Liver (tissue), 9 donors: Measurements from ENCODE around the gene FLAD1. TPM values are rescaled to one million over a fixed set of nuclear protein-coding genes. Genes with fewer than 3 reads are reported as not detected.

ENCODE experiments used
- DNase-seq: peaks from one replicate; pipeline ENCODE4 v3.0.0-alpha.2; 2017; ENCODE audit warnings: low spot score
- H3K27ac ChIP-seq, 2 donors: one replicate each; pipeline ENCODE4 v1.7.0; 2013; ENCODE audit warnings: inconsistent platforms in 2 of 2, low read length in 2 of 2, control low read depth in 1 of 2, low read depth in 1 of 2, mild to moderate bottlenecking in 1 of 2
- H3K27me3 ChIP-seq, 4 donors: one replicate each; pipeline versions ENCODE4 v1.6.1 to v1.7.0; 2013; ENCODE audit warnings: low read length in 3 of 4, inconsistent platforms in 1 of 4, mild to moderate bottlenecking in 1 of 4, moderate library complexity in 1 of 4; ENCODE audit not compliant: control insufficient read depth in 4 of 4, insufficient read depth in 4 of 4
- H3K36me3 ChIP-seq, 4 donors: one replicate each; pipeline versions ENCODE4 v1.6.1 to v1.7.0; 2013; ENCODE audit warnings: low read length in 3 of 4, mild to moderate bottlenecking in 3 of 4, low read depth in 1 of 4, moderate library complexity in 1 of 4; ENCODE audit not compliant: control insufficient read depth in 4 of 4, insufficient read depth in 3 of 4
- H3K4me1 ChIP-seq, 4 donors: one replicate each; pipeline versions ENCODE4 v1.6.1 to v1.7.0; 2013; ENCODE audit warnings: low read length in 3 of 4, mild to moderate bottlenecking in 3 of 4, moderate library complexity in 1 of 4; ENCODE audit not compliant: control insufficient read depth in 4 of 4, insufficient read depth in 4 of 4
- H3K4me3 ChIP-seq, 3 donors: one replicate each; pipeline versions ENCODE4 v1.6.1 to v1.7.0; 2013; ENCODE audit warnings: low read length in 3 of 3, control low read depth in 1 of 3, low read depth in 1 of 3, mild to moderate bottlenecking in 1 of 3
- H3K9ac ChIP-seq, 2 donors: one replicate each; pipeline ENCODE4 v1.7.0; 2013; ENCODE audit warnings: low read length in 2 of 2, mild to moderate bottlenecking in 2 of 2, moderate library complexity in 2 of 2, control low read depth in 1 of 2, low read depth in 1 of 2
- H3K9me3 ChIP-seq, 4 donors: one replicate each; pipeline versions ENCODE4 v1.6.1 to v1.7.0; 2013; ENCODE audit warnings: low read length in 3 of 4; ENCODE audit not compliant: control insufficient read depth in 4 of 4
- ATF3 ChIP-seq: IDR thresholded peaks from 2 replicates; pipeline ENCODE4 v1.6.1; 2016; ENCODE audit warnings: antibody characterized with exemption
- CTCF ChIP-seq: fragments of 150-350 bp; IDR thresholded peaks from 2 replicates; pipeline ENCODE4 v1.5.1; 2017; ENCODE audit warnings: improper control_type of control experiment, low read depth, low read length; ENCODE audit not compliant: missing input control
- EGR1 ChIP-seq, 2 donors: IDR thresholded peaks; 2 replicates each; pipeline ENCODE4 v1.6.1; 2016 to 2018; ENCODE audit warnings: antibody characterized with exemption in 2 of 2, low read depth in 2 of 2
- FOXA1 ChIP-seq: IDR thresholded peaks from 2 replicates; pipeline ENCODE4 v1.6.1; 2016; ENCODE audit warnings: antibody characterized with exemption
- FOXA2 ChIP-seq: IDR thresholded peaks from 2 replicates; pipeline ENCODE4 v1.6.1; 2016; ENCODE audit warnings: antibody characterized with exemption
- GABPA ChIP-seq, 2 donors: IDR thresholded peaks in 1 of 2; conservative IDR thresholded peaks in 1 of 2; 2 replicates each; pipeline ENCODE4 v1.6.1; 2016; ENCODE audit warnings: antibody characterized with exemption in 2 of 2, mild to moderate bottlenecking in 1 of 2, moderate library complexity in 1 of 2
- HNF4A ChIP-seq, 2 donors: conservative IDR thresholded peaks; 2 replicates each; pipeline ENCODE4 v1.6.1; 2016; ENCODE audit warnings: antibody characterized with exemption in 2 of 2, mild to moderate bottlenecking in 2 of 2
- HNF4G ChIP-seq: IDR thresholded peaks from 2 replicates; pipeline ENCODE4 v1.6.1; 2016; ENCODE audit warnings: antibody characterized with exemption
- JUND ChIP-seq, 2 donors: IDR thresholded peaks; 2 replicates each; pipeline ENCODE4 v1.6.1; 2016; ENCODE audit warnings: antibody characterized with exemption in 2 of 2
- MAX ChIP-seq: IDR thresholded peaks from 2 replicates; pipeline ENCODE4 v1.6.1; 2016; ENCODE audit warnings: antibody characterized with exemption
- NR2F2 ChIP-seq: IDR thresholded peaks from 2 replicates; pipeline ENCODE4 v1.6.1; 2016; ENCODE audit warnings: antibody characterized with exemption
- RAD21 ChIP-seq, 2 donors: IDR thresholded peaks; 2 replicates each; pipeline ENCODE4 v1.6.1; 2016; ENCODE audit warnings: antibody characterized with exemption in 2 of 2, mild to moderate bottlenecking in 2 of 2
- REST ChIP-seq: IDR thresholded peaks from 2 replicates; pipeline ENCODE4 v1.6.1; 2016; ENCODE audit warnings: antibody characterized with exemption, mild to moderate bottlenecking
- RXRA ChIP-seq, 2 donors: IDR thresholded peaks; 2 replicates each; pipeline ENCODE4 v1.6.1; 2017 to 2018; ENCODE audit warnings: antibody characterized with exemption in 2 of 2, mild to moderate bottlenecking in 1 of 2
- SP1 ChIP-seq: IDR thresholded peaks from 2 replicates; pipeline ENCODE4 v1.6.1; 2018; ENCODE audit warnings: antibody characterized with exemption, mild to moderate bottlenecking
- TAF1 ChIP-seq: conservative IDR thresholded peaks from 2 replicates; pipeline ENCODE4 v1.6.1; 2016; ENCODE audit warnings: antibody characterized with exemption, mild to moderate bottlenecking
- YY1 ChIP-seq: IDR thresholded peaks from 2 replicates; pipeline ENCODE4 v1.6.1; 2016; ENCODE audit warnings: antibody characterized with exemption, mild to moderate bottlenecking
- ZBTB33 ChIP-seq: IDR thresholded peaks from 2 replicates; pipeline ENCODE4 v1.6.1; 2016; ENCODE audit warnings: antibody characterized with exemption
- WGBS: extraction: QIAGEN DNeasy Blood & Tissue Kit; methylation state at CpG from one replicate; pipeline ENCODE4 v1.1.7; 2013; 5-methylcytosine and 5-hydroxymethylcytosine counted together
- polyA plus RNA-seq, 2 donors: library from polyadenylated mRNA; stranded (reverse) in 1 of 2; unstranded in 1 of 2; fragments of 200-250 nt in 1 of 2; fragments of >200 nt in 1 of 2; fragmentation: Nextera tagmentation in 1 of 2; extraction: Ambion mirVana in 1 of 2; gene quantifications; one replicate each; pipeline versions ENCODE4 v1.2.1 to v1.2.3, GENCODE V29; 2013 to 2015
- total RNA-seq, 2 donors: library from RNA; depleted of rRNA; stranded (reverse); fragments of >200 nt; gene quantifications; one replicate each; pipeline ENCODE4 v1.2.3, GENCODE V29; 2014
- donor health status: healthy.
- donor health status: healthy.
- donor health status: healthy.
- donor health status: healthy.
- donor health status: healthy.

The FLAD1 gene
- total and polyA plus RNA-seq, 4 donors: 10.4 to 31.6 (median 22.5) TPM

- Histone ChIP-seq H3K9ac (no peak overlapping the region), H3K27ac (peak overlapping the region; percentile 87 to 99), H3K36me3 (peaks cover 0 to 4% (median 3%) of the 10 kb centered on the region in 4 donors), H3K9me3 (no peaks in the 10 kb centered on the region), H3K27me3 (no peaks in the 10 kb centered on the region), H3K4me3 (no peak overlapping the region), H3K4me1 (peaks cover 64 to 98% (median 85%) of the 10 kb centered on the region in 4 donors)
- TF ChIP-seq RXRA (IDR thresholded peaks at IDR 0.05) (no peak), GABPA (IDR thresholded peaks at IDR 0.05 in 1 of 2, conservative IDR thresholded peaks at IDR 0.05 in 1 of 2) (no peak), RAD21 (IDR thresholded peaks at IDR 0.05) (no peak), FOXA2 (no peak)
- 87% methylated on average over 12 of the region's 12 CpGs for WGBS
- DNase-seq: no peak
Measured at GRCh38 chr1:155009221-155009711, 26.1 kb downstream of the FLAD1 start.

GRCh38 chr1:155009742-155010141 is 26.6 kb downstream of the FLAD1 start:
- 95% methylated on average over 5 of the region's 5 CpGs for WGBS
- no peak overlapping the region for H3K4me3 ChIP-seq
- no peak for DNase-seq
- peaks cover 0 to 9% (median 5%) of the 10 kb centered on the region in 4 donors for H3K36me3 ChIP-seq
- H3K27ac ChIP-seq: peak overlapping the region; percentile 11 to 29
- TF ChIP-seq HNF4G (no peak), FOXA2 (no peak), EGR1 (IDR thresholded peaks at IDR 0.05; ENCODE audit: low read depth in 2 of 2) (no peak), RXRA (IDR thresholded peaks at IDR 0.05) (no peak), RAD21 (IDR thresholded peaks at IDR 0.05) (no peak), JUND (IDR thresholded peaks at IDR 0.05) (no peak), YY1 (no peak), GABPA (IDR thresholded peaks at IDR 0.05 in 1 of 2, conservative IDR thresholded peaks at IDR 0.05 in 1 of 2) (no peak), SP1 (no peak), ATF3 (no peak), TAF1 (no peak), CTCF (no peak), NR2F2 (no peak), MAX (no peak), HNF4A (conservative IDR thresholded peaks at IDR 0.05) (no peak), ZBTB33 (no peak), REST (no peak), FOXA1 (no peak)
- no peaks in the 10 kb centered on the region for H3K9me3 ChIP-seq
- peaks cover 64 to 93% (median 82%) of the 10 kb centered on the region in 4 donors for H3K4me1 ChIP-seq
- no peaks in the 10 kb centered on the region for H3K27me3 ChIP-seq
- H3K9ac ChIP-seq: no peak overlapping the region
